GM18951 (cell line): Measurements from ENCODE around the gene RBM45.

Source experiments
- POLR2A ChIP-seq: IDR thresholded peaks from 4 replicates; pipeline ENCODE4 v1.6.1; 2011; ENCODE audit warnings: mild to moderate bottlenecking; ENCODE audit not compliant: insufficient read length, insufficient read depth; ENCODE audit errors: extremely low read depth
- in situ Hi-C: fragments of 300-500 bp; cut with MboI; formaldehyde crosslinking; loops from one replicate; pipeline ENCODE4 v1.12.0; 2022; ENCODE audit warnings: low sequenced_read_pairs, mixed read lengths, inconsistent platforms; ENCODE audit not compliant: unreplicated experiment

The RBM45 gene

DNA sequence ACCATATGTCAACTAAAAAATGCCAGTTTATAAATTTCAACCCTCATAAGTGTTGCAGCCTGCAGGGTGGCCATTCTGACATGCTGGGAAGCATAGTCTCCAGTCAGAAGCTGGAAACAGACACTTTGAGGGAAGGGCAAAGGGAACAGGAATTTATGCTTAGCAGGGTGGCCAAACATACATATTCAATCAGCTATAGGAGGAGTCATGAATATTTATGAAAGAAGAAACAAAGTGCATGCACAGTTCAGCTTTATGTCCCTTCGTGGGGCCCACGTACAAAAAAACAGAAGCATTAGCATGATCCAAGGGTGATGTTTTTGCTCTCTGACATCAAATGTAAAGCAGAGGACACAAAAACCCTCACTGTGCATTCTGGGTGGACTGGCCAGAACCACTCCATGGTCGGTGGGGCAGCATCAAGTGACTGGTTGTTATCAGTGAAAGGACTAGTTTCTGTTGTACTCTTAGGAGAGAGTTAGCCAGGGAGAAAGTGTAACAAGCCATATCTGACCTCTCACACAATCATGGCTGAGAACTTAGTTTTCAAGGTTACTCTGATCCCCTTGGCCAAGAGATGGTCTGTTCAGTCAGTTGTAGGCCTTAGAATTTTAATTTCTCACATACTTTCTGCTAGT is 29.7 kb upstream of the RBM45 start:
- in situ Hi-C loops: no loop called here
- TF ChIP-seq POLR2A: no peak

- TF ChIP-seq POLR2A: no peak
- in situ Hi-C loops: no loop called here
These were observed 28.0 kb upstream of the RBM45 start for GRCh38 chr2:178084273-178084672.

- no peak for TF ChIP-seq POLR2A
- in situ Hi-C loops: no loop called here
These were observed 23.4 kb upstream of the RBM45 start for GRCh38 chr2:178088774-178089270.

DNA sequence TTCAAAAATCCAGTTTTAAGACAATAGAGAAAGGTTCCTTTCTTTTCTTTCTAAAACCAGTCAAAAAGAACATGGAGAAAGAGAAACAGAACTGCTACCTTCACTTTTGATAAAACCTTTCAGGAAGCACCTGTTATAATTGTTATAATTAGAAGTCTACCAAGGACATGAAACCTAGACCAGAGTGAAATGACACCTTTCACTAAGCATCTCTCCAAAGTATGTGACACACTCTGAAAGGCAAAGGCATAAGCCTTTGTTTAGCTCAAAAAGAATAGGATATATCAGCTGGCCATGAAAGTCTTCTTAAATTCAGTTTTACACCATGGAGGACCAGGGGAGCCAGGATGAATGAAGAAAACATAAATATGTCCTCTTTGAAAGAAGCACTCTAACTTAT is 18.8 kb upstream of the RBM45 start:
- no peak for TF ChIP-seq POLR2A
- in situ Hi-C loops: no loop called here

GRCh38 chr2:178101321-178102079 is 10.7 kb upstream of the RBM45 start:
- TF ChIP-seq POLR2A: no peak
- in situ Hi-C loops: loop anchor here (25.0 kb wide), 1 partner anchor 311 kb away; no protein-coding TSS in a partner anchor

GRCh38 chr2:178105566-178105965 is 6.7 kb upstream of the RBM45 start:
- no peak for TF ChIP-seq POLR2A
- in situ Hi-C loops: loop anchor here (25.0 kb wide), 1 partner anchor 307 kb away; no protein-coding TSS in a partner anchor

- no peak for TF ChIP-seq POLR2A
- in situ Hi-C loops: loop anchor here (25.0 kb wide), 1 partner anchor 306 kb away; no protein-coding TSS in a partner anchor
These were observed 6.2 kb upstream of the RBM45 start for GRCh38 chr2:178106053-178106452.

DNA sequence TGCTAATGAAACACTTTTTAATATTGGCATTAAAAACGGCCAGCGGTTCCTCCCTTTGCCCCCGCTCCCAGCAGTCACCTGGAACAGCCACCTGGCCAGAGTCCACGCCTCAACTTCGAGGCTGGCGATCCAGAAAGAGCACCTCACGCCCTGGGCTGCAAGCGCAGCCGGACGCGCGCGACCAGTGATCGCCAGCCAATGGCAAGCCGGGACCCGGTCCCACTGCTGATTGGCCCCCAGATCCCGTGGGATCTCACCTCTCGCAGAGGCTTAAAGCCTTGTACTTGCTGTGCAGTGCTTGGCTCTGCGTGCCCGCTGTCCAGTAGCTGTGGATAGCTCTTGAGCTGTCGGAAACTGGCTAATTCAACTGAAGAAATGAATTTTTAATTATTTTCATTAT is 4.1 kb upstream of the RBM45 start:
- in situ Hi-C loops: loop anchor here (25.0 kb wide), 1 partner anchor 304 kb away; no protein-coding TSS in a partner anchor
- no peak for TF ChIP-seq POLR2A

DNA sequence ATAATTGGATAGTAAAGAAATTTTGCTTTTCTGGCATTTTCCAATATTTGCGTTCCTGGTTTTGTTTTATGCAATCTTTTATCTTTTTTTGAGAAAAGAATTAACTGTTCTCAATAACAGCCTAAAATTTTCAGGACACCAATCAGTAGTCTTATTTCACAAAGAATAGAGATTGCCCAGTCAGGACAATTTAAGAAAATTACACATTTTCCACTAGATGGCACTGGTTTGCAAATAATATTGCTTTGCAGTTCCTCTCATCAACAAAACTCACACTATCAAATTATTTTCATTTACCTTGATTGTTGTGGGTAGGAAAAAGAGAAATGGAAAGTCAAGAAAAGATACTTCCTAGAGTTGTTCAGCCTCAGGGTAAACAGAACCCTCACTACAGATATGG is 2.4 kb upstream of the RBM45 start:
- in situ Hi-C loops: loop anchor here (25.0 kb wide), 1 partner anchor 302 kb away; no protein-coding TSS in a partner anchor
- TF ChIP-seq POLR2A: no peak

- in situ Hi-C loops: loop anchor here (25.0 kb wide), 1 partner anchor 302 kb away; no protein-coding TSS in a partner anchor
- TF ChIP-seq POLR2A: no peak
These were observed 1.6 kb upstream of the RBM45 start for GRCh38 chr2:178110681-178111080.

- in situ Hi-C loops: loop anchor here (25.0 kb wide), 1 partner anchor 301 kb away; no protein-coding TSS in a partner anchor
- TF ChIP-seq POLR2A: no peak
These were observed 494 bp upstream of the RBM45 start for GRCh38 chr2:178111743-178112142.

DNA sequence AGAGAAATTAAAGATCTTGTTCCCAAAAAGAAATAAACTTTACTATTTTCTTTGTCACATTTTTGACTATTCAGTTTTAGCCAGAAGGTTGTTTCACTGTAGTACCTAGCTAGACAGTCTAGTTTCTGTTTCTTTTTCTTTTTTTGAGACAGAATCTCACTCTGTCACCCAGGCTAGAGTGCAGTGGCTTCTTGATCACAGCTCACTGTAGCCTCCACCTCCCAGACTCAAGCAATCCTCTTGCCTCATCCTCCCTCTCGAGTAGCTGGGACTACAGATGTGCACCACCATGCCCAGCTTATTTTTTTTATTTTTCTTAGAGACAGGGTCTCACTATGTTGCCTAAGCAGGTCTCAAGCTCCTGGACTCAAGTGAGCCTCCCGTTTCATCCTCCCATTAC is 2.2 kb downstream of the RBM45 start:
- no peak for TF ChIP-seq POLR2A
- in situ Hi-C loops: loop anchor here (25.0 kb wide), 1 partner anchor 298 kb away; no protein-coding TSS in a partner anchor

GRCh38 chr2:178115271-178115670 is 3.0 kb downstream of the RBM45 start:
- in situ Hi-C loops: loop anchor here (25.0 kb wide), 1 partner anchor 297 kb away; no protein-coding TSS in a partner anchor
- TF ChIP-seq POLR2A: no peak

- in situ Hi-C loops: loop anchor here (25.0 kb wide), 1 partner anchor 295 kb away; no protein-coding TSS in a partner anchor
- no peak for TF ChIP-seq POLR2A
These were observed 5.5 kb downstream of the RBM45 start for GRCh38 chr2:178117725-178118124.
